Measurements from ENCODE around the gene SLC22A2.

SLC22A2 gene

DNA sequence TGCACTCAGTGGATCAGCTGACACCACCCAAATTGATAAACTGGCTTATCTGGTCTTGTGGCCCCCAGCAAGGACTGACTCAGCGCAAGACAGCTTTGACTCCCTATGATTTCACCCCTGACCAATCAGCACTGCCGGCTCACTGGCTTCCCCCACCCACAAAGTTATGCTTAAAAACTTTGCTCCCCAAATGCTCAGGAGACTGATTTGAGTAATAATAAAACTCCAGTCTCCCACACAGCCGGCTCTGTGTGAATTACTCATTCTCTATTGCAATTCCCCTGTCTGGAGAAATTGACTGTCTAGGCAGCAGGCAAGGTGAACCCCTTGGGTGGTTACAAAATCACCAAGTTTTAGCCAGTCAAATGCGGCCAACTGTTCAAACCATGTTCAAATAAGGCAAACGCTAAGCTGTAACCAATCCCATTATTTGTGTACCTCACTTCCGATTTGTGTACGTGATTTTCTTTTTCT lies 32.5 kb downstream of the SLC22A2 start:
- H3K79me2 ChIP-seq (ENCODE audit: insufficient read depth, low read length) = no peaks in the 10 kb centered on the region
- no peaks in the 10 kb centered on the region for H3K9me2 ChIP-seq (replicated peaks; ENCODE audit: low read depth, low read length)
- H3K4me1 ChIP-seq (ENCODE audit: insufficient read depth, low read length, poor library complexity, severe bottlenecking) = no peaks in the 10 kb centered on the region
- H3K9me3 ChIP-seq (ENCODE audit: insufficient read depth, low read depth, low read length) = no peaks in the 10 kb centered on the region
- no peak for TF ChIP-seq EZH2phosphoT487 (IDR thresholded peaks at IDR 0.05; ENCODE audit: borderline replicate concordance)
- TF ChIP-seq, protein P1, sequence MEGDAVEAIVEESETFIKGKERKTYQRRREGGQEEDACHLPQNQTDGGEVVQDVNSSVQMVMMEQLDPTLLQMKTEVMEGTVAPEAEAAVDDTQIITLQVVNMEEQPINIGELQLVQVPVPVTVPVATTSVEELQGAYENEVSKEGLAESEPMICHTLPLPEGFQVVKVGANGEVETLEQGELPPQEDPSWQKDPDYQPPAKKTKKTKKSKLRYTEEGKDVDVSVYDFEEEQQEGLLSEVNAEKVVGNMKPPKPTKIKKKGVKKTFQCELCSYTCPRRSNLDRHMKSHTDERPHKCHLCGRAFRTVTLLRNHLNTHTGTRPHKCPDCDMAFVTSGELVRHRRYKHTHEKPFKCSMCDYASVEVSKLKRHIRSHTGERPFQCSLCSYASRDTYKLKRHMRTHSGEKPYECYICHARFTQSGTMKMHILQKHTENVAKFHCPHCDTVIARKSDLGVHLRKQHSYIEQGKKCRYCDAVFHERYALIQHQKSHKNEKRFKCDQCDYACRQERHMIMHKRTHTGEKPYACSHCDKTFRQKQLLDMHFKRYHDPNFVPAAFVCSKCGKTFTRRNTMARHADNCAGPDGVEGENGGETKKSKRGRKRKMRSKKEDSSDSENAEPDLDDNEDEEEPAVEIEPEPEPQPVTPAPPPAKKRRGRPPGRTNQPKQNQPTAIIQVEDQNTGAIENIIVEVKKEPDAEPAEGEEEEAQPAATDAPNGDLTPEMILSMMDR (conservative IDR thresholded peaks at IDR 0.05; ENCODE audit: low read length) = no peak
- H3K27me3 ChIP-seq (ENCODE audit: insufficient read depth, low read length, poor library complexity, severe bottlenecking) = no peaks in the 10 kb centered on the region
- no peak overlapping the region for H3K9ac ChIP-seq (ENCODE audit: low read depth, low read length, poor library complexity, severe bottlenecking)
- H3K4me2 ChIP-seq (ENCODE audit: low read depth, low read length, poor library complexity, severe bottlenecking) = no peak overlapping the region
- H3F3A ChIP-seq (ENCODE audit: low read depth) = no peaks in the 10 kb centered on the region
- H3K4me3 ChIP-seq (ENCODE audit: low read length, poor library complexity, severe bottlenecking) = no peak overlapping the region
- no peaks in the 10 kb centered on the region for H4K20me1 ChIP-seq (ENCODE audit: insufficient read depth, low read length, poor library complexity, severe bottlenecking)
- H3K36me3 ChIP-seq (ENCODE audit: insufficient read depth, low read length) = no peaks in the 10 kb centered on the region
- no peak overlapping the region for H2AFZ ChIP-seq (ENCODE audit: low read length)

DNA sequence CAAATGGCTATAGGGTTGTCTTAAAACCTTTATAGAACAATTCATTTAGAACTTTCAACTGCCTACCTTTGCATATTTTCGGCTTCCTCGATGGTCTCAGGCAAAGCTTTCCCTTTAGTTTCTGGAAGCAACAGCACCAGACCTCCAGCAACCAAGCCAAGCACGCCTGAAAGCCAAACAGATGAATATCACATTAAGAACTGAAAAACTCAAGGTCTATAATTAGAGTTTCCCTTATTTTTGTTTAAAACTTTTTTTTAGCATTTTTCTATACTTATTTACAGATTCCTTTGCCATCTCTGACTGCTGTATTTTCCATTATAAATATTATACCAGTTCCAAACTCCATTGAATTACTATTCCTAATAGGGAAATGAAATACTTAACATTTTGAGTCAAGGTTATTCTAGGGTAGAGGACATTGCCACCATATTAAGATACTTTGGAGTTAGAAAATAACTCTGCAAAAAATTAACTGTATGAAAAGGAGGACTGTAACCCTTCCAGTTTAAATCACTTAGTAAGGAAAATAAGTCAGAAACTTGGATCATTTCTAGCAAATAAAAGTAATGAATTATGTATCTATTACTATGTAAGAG lies 33.9 kb downstream of the SLC22A2 start:
- H3K4me3 ChIP-seq (ENCODE audit: low read length, poor library complexity, severe bottlenecking) = no peak overlapping the region
- H3K27me3 ChIP-seq (ENCODE audit: insufficient read depth, low read length, poor library complexity, severe bottlenecking) = no peaks in the 10 kb centered on the region
- no peaks in the 10 kb centered on the region for H3K79me2 ChIP-seq (ENCODE audit: insufficient read depth, low read length)
- TF ChIP-seq EZH2phosphoT487 (IDR thresholded peaks at IDR 0.05; ENCODE audit: borderline replicate concordance) = no peak
- TF ChIP-seq, protein P1 (conservative IDR thresholded peaks at IDR 0.05; ENCODE audit: low read length) = no peak
- H3K4me2 ChIP-seq (ENCODE audit: low read depth, low read length, poor library complexity, severe bottlenecking) = no peak overlapping the region
- H3F3A ChIP-seq (ENCODE audit: low read depth) = no peaks in the 10 kb centered on the region
- no peaks in the 10 kb centered on the region for H4K20me1 ChIP-seq (ENCODE audit: insufficient read depth, low read length, poor library complexity, severe bottlenecking)
- no peak overlapping the region for H3K9ac ChIP-seq (ENCODE audit: low read depth, low read length, poor library complexity, severe bottlenecking)
- no peaks in the 10 kb centered on the region for H3K4me1 ChIP-seq (ENCODE audit: insufficient read depth, low read length, poor library complexity, severe bottlenecking)
- no peak overlapping the region for H2AFZ ChIP-seq (ENCODE audit: low read length)
- no peaks in the 10 kb centered on the region for H3K36me3 ChIP-seq (ENCODE audit: insufficient read depth, low read length)
- H3K9me2 ChIP-seq (replicated peaks; ENCODE audit: low read depth, low read length) = no peaks in the 10 kb centered on the region
- no peaks in the 10 kb centered on the region for H3K9me3 ChIP-seq (ENCODE audit: insufficient read depth, low read depth, low read length)

DNA sequence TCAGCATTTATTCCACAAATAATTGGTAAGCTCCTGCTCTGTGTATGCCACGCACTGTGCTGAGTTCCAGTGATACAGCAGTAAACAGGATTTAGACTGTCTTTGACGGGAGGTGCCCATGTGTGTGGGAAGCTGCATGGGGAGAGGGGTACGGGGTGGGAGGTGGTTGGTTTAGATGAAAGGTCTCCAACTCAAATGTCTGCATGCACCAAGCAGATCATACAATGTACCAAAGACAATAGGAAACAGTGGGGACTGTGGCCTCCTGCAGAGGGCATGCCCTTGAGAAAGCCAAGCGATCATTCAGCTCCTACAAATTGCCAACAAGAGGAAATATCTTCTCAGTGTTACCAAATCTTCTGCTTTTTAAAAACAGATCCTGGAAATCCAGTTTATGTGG lies 36.1 kb downstream of the SLC22A2 start:
- no peaks in the 10 kb centered on the region for H3K27me3 ChIP-seq (ENCODE audit: insufficient read depth, low read length, poor library complexity, severe bottlenecking)
- H3K9me3 ChIP-seq (ENCODE audit: insufficient read depth, low read depth, low read length) = no peaks in the 10 kb centered on the region
- H3K36me3 ChIP-seq (ENCODE audit: insufficient read depth, low read length) = no peaks in the 10 kb centered on the region
- H3K4me1 ChIP-seq (ENCODE audit: insufficient read depth, low read length, poor library complexity, severe bottlenecking) = no peaks in the 10 kb centered on the region
- H4K20me1 ChIP-seq (ENCODE audit: insufficient read depth, low read length, poor library complexity, severe bottlenecking) = no peaks in the 10 kb centered on the region
- H3K4me2 ChIP-seq (ENCODE audit: low read depth, low read length, poor library complexity, severe bottlenecking) = no peak overlapping the region
- TF ChIP-seq, protein P1 (conservative IDR thresholded peaks at IDR 0.05; ENCODE audit: low read length) = no peak
- TF ChIP-seq EZH2phosphoT487 (IDR thresholded peaks at IDR 0.05; ENCODE audit: borderline replicate concordance) = no peak
- no peaks in the 10 kb centered on the region for H3F3A ChIP-seq (ENCODE audit: low read depth)
- H2AFZ ChIP-seq (ENCODE audit: low read length) = no peak overlapping the region
- no peak overlapping the region for H3K4me3 ChIP-seq (ENCODE audit: low read length, poor library complexity, severe bottlenecking)
- H3K9me2 ChIP-seq (replicated peaks; ENCODE audit: low read depth, low read length) = no peaks in the 10 kb centered on the region
- no peak overlapping the region for H3K9ac ChIP-seq (ENCODE audit: low read depth, low read length, poor library complexity, severe bottlenecking)
- H3K79me2 ChIP-seq (ENCODE audit: insufficient read depth, low read length) = no peaks in the 10 kb centered on the region

Measured in Loucy (cell line).